Activated naive CD4-positive, alpha-beta T cell treated with anti-CD3 and anti-CD28 coated beads, Interleukin-2, amount 10 ng/mL, durations not matched to agents 7 days and 5 days (primary cell): Measurements from ENCODE around the gene DYSF.

Experiments
- CTCF ChIA-PET: fragments of 350-600 bp; sonication (Branson Sonifier 250); formaldehyde crosslinking; loops from one replicate; lab custom pipeline; 2021; ENCODE audit warnings: antibody characterized with exemption; lab: Charles Lee
- DNase-seq: peaks from one replicate; pipeline ENCODE4 v3.0.0-alpha.2; 2020
- H3K27ac Mint-ChIP-seq: one replicate; pipeline ENCODE4 v1.8.0; 2021; ENCODE audit warnings: mild to moderate bottlenecking, moderate library complexity, mixed read lengths
- H3K27me3 Mint-ChIP-seq: one replicate; pipeline ENCODE4 v1.8.0; 2021; ENCODE audit warnings: mild to moderate bottlenecking, mixed read lengths
- H3K36me3 Mint-ChIP-seq: one replicate; pipeline ENCODE4 v1.8.0; 2021; ENCODE audit warnings: mixed read lengths
- H3K4me1 Mint-ChIP-seq: one replicate; pipeline ENCODE4 v1.8.0; 2021; ENCODE audit warnings: mixed read lengths
- H3K4me3 Mint-ChIP-seq: one replicate; pipeline ENCODE4 v1.8.0; 2021; ENCODE audit warnings: mild to moderate bottlenecking, moderate library complexity, mixed read lengths
- H3K9me3 Mint-ChIP-seq: one replicate; pipeline ENCODE4 v1.8.0; 2021; ENCODE audit warnings: mixed read lengths

The DYSF gene

GRCh38 chr2:71695235-71696120 is 242.1 kb downstream of the DYSF start:
- CTCF ChIA-PET: no interaction called here
- H3K4me1 Mint-ChIP-seq: no peaks in the 10 kb centered on the region
- H3K9me3 Mint-ChIP-seq: no peaks in the 10 kb centered on the region
- H3K4me3 Mint-ChIP-seq: no peak overlapping the region
- peaks cover 14% of the 10 kb centered on the region for H3K27me3 Mint-ChIP-seq
- no peaks in the 10 kb centered on the region for H3K36me3 Mint-ChIP-seq
- DNase-seq: no peak
- no peak overlapping the region for H3K27ac Mint-ChIP-seq

DNA sequence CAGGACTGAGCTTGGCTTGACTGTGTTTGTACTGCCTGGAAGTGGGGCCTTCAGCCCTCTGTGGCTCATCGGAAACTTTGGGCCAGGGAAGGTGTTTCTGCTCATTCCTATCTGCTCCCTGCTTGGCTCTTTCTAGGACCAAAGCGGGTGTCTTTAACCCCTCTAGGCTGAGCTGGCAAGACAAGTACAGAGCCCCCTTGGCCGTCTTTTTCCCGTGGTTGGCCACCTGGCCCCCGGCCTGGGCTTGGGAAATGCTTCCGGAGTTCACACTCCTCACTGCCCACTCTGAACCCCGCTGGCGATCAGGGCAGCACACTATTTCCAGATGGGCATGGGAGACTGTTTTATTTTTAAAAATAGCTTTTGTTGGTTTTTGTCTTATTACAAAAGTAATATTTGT is 243.0 kb downstream of the DYSF start:
- Mint-ChIP-seq H3K27me3 (peaks cover 10% of the 10 kb centered on the region), H3K36me3 (no peaks in the 10 kb centered on the region), H3K4me1 (no peaks in the 10 kb centered on the region), H3K9me3 (no peaks in the 10 kb centered on the region), H3K4me3 (no peak overlapping the region), H3K27ac (no peak overlapping the region)
- CTCF ChIA-PET: no interaction called here
- no peak for DNase-seq

- Mint-ChIP-seq H3K36me3 (no peaks in the 10 kb centered on the region), H3K4me1 (no peaks in the 10 kb centered on the region), H3K27ac (no peak overlapping the region), H3K4me3 (no peak overlapping the region), H3K9me3 (no peaks in the 10 kb centered on the region), H3K27me3 (peaks cover 4% of the 10 kb centered on the region)
- CTCF ChIA-PET: no interaction called here
- no peak for DNase-seq
Measured at GRCh38 chr2:71697106-71698004, 244.0 kb downstream of the DYSF start.

GRCh38 chr2:71699428-71699827 is 246.1 kb downstream of the DYSF start:
- DNase-seq: no peak
- Mint-ChIP-seq H3K36me3 (no peaks in the 10 kb centered on the region), H3K4me3 (no peak overlapping the region), H3K27ac (no peak overlapping the region), H3K27me3 (no peaks in the 10 kb centered on the region), H3K4me1 (no peaks in the 10 kb centered on the region), H3K9me3 (no peaks in the 10 kb centered on the region)
- CTCF ChIA-PET: no interaction called here

GRCh38 chr2:71700041-71700657 is 246.8 kb downstream of the DYSF start:
- no peak for DNase-seq
- no peaks in the 10 kb centered on the region for H3K9me3 Mint-ChIP-seq
- CTCF ChIA-PET: no interaction called here
- H3K4me3 Mint-ChIP-seq: no peak overlapping the region
- no peak overlapping the region for H3K27ac Mint-ChIP-seq
- no peaks in the 10 kb centered on the region for H3K36me3 Mint-ChIP-seq
- H3K27me3 Mint-ChIP-seq: no peaks in the 10 kb centered on the region
- H3K4me1 Mint-ChIP-seq: no peaks in the 10 kb centered on the region

DNA sequence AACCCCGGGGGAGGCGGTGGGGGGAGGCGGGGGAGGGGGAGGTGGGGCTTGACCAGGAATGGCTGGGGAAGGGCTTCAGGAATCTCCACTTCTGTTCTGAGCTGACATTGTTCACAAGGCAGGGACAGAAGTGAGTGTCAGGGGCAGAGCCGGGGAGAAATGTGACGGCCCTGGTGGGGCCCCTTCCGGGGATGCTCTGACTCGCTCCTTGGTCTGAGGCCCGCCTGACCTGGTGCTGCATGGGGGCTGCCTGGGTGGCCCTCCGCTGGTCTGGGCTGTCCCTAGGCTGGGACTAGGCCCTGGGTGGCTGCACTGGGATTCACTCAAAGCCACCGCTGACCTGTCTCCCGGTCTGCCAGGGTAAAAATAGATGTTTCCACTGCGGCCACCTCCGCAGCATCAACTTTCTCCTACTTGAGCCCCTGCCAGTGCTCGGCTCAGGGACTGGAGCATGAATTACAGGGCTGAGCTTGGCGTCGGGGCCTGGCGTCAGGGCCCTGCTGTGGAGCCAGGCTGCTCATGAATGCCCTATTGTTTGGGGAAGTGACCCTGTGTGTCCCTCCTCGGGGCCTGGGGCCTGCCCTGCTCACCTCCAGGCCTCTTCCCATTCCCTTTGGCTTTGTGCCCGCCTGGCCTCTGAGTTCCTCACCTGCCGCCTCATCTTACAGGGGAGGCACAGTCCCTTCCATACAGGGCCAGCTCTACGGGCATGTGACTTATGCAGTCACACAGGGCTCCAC is 247.5 kb downstream of the DYSF start:
- no peaks in the 10 kb centered on the region for H3K27me3 Mint-ChIP-seq
- H3K36me3 Mint-ChIP-seq: no peaks in the 10 kb centered on the region
- H3K9me3 Mint-ChIP-seq: no peaks in the 10 kb centered on the region
- no peak overlapping the region for H3K27ac Mint-ChIP-seq
- DNase-seq: no peak
- no peaks in the 10 kb centered on the region for H3K4me1 Mint-ChIP-seq
- H3K4me3 Mint-ChIP-seq: no peak overlapping the region
- CTCF ChIA-PET: no interaction called here

DNA sequence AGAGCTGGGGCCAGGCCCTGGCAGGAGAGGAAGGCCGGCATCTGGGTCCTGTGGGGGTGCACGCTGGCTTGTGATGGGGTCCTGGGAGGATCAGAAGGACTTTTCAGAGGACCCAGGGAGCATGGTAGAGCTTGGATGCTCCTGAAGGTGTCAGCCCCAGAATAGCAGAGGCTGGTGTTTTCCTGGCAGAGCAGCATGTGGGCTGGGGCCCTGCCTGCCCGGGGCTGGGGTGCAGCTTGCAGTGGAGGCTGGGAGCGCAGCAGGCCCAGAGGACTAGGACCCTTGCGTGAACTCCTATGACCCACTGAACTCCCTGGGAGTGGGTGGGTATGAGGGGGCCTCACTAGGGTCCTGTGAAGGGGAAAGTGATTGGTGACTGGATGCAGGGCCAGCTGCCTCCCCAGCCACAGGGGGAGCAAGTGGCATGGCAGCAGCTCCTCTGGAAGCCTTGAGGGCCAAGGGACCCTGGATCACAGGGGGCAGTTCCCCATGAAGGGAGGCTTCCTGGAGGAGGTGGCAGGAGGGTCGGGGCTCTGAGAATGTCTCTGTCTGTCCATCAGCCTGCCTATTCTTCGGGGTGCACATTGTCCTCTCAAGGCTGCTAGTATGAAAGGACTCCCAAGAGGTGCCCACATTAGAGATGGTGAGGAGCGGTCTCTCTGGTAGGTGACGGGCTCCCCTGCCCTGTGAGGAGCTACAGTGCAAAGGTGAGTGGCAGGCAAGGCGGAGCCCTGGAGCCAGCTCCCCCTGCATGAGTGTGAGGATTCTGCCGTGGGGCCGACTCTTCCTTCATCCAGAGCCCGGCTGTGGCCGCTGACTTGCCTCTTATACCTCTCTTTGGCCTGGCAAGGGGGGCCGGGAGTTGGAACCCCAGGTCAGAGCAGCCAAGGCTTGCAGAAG is 249.0 kb downstream of the DYSF start:
- DNase-seq: no peak
- H3K27ac Mint-ChIP-seq: no peak overlapping the region
- no peaks in the 10 kb centered on the region for H3K9me3 Mint-ChIP-seq
- no peaks in the 10 kb centered on the region for H3K4me1 Mint-ChIP-seq
- CTCF ChIA-PET: no interaction called here
- H3K36me3 Mint-ChIP-seq: no peaks in the 10 kb centered on the region
- no peaks in the 10 kb centered on the region for H3K27me3 Mint-ChIP-seq
- H3K4me3 Mint-ChIP-seq: no peak overlapping the region

- Mint-ChIP-seq H3K4me1 (no peaks in the 10 kb centered on the region), H3K36me3 (no peaks in the 10 kb centered on the region), H3K4me3 (no peak overlapping the region), H3K27me3 (peaks cover 7% of the 10 kb centered on the region), H3K9me3 (no peaks in the 10 kb centered on the region), H3K27ac (no peak overlapping the region)
- DNase-seq: no peak
- CTCF ChIA-PET: no interaction called here
Measured at GRCh38 chr2:71702971-71703898, 249.9 kb downstream of the DYSF start.

DNA sequence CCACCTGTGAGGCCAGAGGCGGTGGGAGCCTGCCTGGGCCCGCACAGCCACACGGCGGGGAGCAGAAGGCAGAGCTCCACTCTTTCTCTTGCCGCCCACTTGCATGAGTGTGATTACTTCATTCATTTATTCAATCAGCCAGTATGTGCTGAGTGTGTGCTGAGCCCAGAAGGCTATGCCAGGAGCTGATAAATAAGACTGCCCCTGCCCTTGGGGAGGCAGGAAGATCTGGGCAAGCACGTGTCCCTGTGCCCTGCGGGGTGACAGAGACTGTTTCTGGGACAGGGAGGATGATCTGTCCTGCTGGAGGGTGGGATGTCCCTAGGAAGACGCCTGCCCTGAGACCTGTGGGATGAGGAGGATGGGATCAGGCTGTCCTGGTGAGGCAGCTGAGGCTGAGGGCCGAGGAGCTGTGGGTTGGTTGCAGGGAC is 250.8 kb downstream of the DYSF start:
- no peak overlapping the region for H3K4me3 Mint-ChIP-seq
- CTCF ChIA-PET: no interaction called here

GRCh38 chr2:71704688-71705087 is 251.3 kb downstream of the DYSF start:
- no peaks in the 10 kb centered on the region for H3K36me3 Mint-ChIP-seq
- no peak overlapping the region for H3K27ac Mint-ChIP-seq
- H3K9me3 Mint-ChIP-seq: no peaks in the 10 kb centered on the region
- peaks cover 7% of the 10 kb centered on the region for H3K27me3 Mint-ChIP-seq
- no peak overlapping the region for H3K4me3 Mint-ChIP-seq
- DNase-seq: no peak
- CTCF ChIA-PET: no interaction called here
- no peaks in the 10 kb centered on the region for H3K4me1 Mint-ChIP-seq

More for the DNA sequence above, 250.8 kb downstream of the DYSF start:
- no peak for DNase-seq
- H3K9me3 Mint-ChIP-seq: no peaks in the 10 kb centered on the region
- no peaks in the 10 kb centered on the region for H3K36me3 Mint-ChIP-seq
- peaks cover 7% of the 10 kb centered on the region for H3K27me3 Mint-ChIP-seq
- no peaks in the 10 kb centered on the region for H3K4me1 Mint-ChIP-seq
- H3K27ac Mint-ChIP-seq: no peak overlapping the region

DNA sequence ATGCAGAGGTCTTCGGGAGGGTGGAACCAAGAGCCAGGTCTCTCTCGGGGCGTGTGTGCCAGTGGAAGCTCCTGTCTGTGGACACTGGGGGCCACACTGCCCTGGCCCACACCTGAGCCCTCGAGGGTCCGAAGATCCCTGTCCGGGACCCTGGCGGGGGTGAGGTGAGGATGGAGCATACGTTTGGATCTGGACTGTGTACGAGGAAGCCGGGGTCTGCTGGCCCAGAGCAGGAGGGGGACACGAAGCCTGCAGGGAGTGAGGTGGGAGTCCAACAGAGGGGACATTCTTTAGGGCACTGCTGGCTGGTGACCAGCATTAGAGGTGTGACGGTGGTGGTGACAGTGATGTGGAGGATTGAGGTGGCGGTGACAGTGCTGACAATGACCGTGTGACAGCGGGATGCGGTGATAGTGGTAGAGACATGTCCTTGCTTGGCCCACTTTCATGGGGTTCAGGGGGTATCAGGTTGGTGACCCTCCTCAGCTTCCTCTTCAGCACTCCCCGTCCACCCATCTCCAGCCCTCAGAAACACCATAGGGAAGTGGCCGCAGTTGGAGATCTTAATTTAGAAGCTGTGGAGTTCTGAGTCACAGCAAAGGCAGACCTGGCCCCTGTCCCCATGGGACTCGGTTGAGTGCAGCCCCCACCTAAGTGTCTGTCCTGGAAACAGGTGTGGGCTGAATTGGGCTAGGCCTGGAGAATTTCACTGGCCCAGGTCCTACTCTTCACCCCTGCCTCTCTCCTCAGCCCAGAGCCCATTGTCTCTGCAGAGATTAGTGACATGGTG is 252.0 kb downstream of the DYSF start:
- Mint-ChIP-seq H3K27me3 (peaks cover 7% of the 10 kb centered on the region), H3K4me1 (no peaks in the 10 kb centered on the region), H3K9me3 (no peaks in the 10 kb centered on the region), H3K36me3 (no peaks in the 10 kb centered on the region), H3K27ac (no peak overlapping the region), H3K4me3 (no peak overlapping the region)
- no peak for DNase-seq
- CTCF ChIA-PET: no interaction called here

GRCh38 chr2:71706121-71706520 is 252.8 kb downstream of the DYSF start:
- no peaks in the 10 kb centered on the region for H3K9me3 Mint-ChIP-seq
- CTCF ChIA-PET: no interaction called here
- H3K4me3 Mint-ChIP-seq: no peak overlapping the region
- H3K27me3 Mint-ChIP-seq: peaks cover 12% of the 10 kb centered on the region
- no peak for DNase-seq
- no peaks in the 10 kb centered on the region for H3K36me3 Mint-ChIP-seq
- no peaks in the 10 kb centered on the region for H3K4me1 Mint-ChIP-seq
- H3K27ac Mint-ChIP-seq: no peak overlapping the region
